NCI-H2196 (cell line): ENCODE data around the gene ROM1.
"Not testable (repeated sequence)": the region's sequence is repeated elsewhere in the genome, so short reads cannot be mapped to it uniquely, and the experiment has no call there.

Experiments
- DNase-seq: peaks from one replicate; lab custom pipeline; 2025; ENCODE audit not compliant: unreplicated experiment; lab: John Stamatoyannopoulos, UW

The ROM1 gene, protein sequence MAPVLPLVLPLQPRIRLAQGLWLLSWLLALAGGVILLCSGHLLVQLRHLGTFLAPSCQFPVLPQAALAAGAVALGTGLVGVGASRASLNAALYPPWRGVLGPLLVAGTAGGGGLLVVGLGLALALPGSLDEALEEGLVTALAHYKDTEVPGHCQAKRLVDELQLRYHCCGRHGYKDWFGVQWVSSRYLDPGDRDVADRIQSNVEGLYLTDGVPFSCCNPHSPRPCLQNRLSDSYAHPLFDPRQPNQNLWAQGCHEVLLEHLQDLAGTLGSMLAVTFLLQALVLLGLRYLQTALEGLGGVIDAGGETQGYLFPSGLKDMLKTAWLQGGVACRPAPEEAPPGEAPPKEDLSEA

DNA sequence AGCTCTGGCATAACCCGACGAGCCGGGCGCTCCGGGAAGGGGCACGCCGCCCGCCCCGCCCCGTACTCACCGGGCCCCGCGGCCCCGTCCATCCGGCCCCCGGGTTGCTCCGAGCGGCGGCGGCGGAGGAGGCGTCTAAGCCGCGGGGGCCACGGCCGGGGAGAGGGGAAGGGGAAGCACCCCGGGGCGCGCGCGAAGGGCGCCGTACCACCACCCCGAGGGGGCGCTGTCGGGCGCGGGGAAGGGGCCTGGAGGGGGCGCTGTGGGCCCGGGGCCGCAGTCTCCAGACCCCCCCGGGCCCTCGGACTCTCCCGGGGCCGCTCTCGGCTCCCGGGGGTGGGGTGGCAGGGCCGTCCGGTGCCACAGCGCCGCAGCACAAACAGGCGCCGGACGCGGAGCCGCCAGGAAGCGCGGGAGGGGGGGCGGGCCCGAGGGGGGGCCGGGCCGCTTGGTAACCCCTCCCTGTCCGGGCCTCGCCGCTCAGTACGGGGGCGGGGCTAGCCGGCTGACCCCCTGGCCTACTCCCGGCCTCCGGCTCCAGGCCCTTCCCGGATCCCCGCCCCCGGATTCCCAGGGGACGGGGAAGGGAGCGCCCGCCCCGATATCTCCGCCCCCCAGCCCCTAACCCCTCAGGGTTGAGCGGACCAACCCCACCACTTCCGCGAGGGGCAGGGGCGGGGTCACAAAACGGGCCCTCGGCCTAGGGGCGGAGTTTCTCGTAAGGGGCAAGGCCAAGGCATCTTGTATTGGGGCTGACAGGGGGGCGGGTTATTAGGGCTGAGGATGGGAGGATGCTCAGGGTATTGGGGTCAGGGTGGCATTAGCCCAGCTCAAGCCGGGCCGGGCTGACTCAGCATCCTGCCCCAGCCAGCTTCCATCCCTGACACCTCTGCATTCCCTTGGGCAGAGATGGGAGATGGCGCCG is at the start of gene ROM1, which contains the start of gene EML3:
TSS of gene ROM1 (plus strand) at position 892 of the 925 bp plus-strand sequence. CDS start at position 917, 25 bp downstream.
TSS of gene EML3 (minus strand) at position 410 of the 925 bp plus-strand sequence. CDS start at position 92, 318 bp downstream.
- DNase-seq = peak; percentile 92

DNA sequence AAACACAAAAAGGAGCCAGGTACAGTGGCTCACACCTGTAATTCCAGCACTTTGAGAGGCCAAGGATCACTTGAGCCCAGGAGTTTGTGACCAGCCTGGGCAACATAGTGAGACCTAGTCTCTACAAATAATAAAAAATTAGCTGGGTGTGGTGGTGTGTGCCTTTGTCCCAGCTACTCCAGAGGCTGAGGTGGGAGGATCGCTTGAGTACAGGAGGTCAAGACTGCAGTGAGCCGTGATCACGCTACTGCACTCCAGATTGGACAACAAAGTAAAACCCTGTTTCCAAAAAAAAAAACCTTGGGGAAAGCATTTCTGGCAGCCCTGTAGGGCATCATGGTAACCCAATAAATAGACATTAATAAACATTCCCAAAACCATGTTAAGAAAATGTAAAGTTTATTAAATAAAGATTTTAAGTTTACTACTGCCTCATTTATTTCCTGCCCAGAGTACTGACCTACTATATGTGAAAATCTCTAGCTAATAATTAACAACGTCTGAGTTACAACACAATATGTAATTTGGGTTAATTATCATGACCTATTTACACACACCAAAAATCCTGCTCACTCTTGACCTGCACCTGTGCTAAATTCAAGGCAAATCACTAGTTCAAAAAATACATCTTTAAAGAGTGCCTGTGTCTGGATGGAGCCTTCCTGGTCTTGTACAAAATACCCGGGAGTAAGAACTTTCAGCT is 47.8 kb upstream of the ROM1 start:
- DNase-seq = no peak

DNA sequence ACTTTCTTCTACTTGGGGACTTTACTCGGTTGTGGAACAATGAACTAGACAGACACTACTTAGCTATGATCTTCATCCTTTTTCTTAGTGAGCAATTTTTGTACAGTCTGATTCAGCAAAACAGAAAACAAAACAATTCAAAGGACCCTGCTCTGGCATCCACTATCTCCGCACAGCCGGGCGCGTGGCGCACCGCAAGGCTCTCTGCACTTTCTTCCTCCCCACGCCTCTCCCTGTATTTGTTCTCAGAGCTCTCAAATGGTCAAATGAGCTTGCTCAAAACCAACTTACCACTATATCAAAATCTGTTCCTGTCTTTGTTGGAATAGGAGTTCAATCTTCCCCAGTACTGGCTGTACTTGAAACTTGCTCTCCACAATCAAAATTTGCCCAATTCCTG is 46.8 kb upstream of the ROM1 start:
- no peak for DNase-seq

DNA sequence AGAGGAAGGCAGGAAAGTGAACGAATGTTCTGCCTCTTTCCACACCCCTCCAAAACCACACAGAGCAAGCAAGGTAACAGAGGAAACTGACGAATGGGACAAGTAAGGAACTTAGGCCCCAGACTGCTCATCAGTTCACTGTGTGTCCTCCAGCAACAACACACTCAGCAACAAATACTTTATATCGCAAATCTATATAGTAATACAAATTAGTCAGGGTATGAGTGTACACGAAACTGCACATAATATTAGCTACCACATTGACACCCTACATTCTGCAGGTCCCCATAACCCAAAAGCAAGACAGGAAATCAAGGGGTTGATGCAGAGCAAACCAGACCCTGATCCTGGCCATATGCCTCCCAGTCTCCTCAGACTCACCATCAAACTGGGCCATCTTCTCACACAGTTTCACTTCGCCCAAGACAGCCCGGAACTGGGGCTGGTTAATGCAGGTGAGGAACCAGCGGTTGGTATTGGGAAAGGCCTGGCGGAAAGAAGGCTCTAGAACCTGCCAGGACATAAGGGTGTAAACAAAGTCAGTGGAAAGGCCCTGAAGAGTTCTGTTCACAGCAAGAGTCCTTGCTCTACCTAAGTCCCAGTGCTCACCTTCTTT is 45.9 kb upstream of the ROM1 start:
- DNase-seq = no peak

DNA sequence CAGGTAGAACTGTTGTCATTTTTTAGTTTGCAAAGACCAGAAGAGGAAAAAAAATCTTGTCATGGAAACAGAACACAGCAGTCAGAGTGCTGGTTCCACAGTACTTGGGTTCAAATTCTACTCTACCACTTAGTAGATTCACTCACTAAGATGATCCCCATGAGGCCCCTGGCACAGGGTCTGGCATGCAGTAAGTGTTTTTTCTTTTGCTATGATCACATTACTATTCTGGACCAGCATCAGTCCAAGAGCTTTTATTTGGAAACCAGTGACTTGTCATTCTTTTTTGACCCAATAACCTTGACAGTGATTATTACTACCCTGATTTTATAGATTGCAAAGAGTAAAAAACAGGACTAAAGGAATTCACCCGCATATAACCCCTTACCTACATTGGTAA is 43.4 kb upstream of the ROM1 start:
- DNase-seq = no peak

DNA sequence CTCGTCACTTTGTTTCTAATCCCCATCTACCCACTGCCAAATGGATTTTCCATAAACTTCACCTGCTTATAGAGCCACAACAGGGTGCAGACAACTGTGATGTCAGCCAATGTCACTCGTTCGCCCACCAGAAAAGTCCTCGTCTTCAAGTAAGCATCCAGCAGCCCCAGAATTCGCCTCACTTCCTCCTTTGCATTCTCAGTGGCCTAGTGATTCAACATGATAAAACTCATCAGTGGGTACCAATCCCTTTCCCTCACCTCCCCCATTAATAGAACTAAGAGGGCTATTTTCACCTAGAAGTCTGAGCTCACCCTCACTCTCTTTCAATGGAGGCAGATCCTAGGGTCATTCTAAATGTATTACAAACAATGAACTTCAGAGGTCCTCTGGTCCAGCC is 42.2 kb upstream of the ROM1 start:
- not testable (repeated sequence) for DNase-seq

DNA sequence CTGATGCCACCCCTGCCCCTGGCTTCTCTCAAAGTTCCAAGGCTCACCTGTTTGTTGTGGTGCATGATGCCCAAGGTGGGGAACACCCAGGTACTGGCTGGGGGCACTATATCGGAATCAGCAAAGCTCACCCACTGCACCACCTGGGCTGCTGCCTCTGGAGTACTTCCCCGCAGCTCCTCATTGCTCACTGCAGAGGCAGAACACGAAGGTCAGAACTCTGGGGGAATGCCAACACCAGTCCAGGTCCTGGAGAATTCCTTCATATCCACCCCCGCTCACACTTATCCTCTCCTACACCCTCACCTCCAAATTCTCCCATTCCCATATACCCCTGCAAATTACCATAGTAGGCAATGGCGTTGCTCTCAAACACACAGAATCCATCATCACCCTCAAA is 41.6 kb upstream of the ROM1 start:
- DNase-seq = not testable (repeated sequence)

DNA sequence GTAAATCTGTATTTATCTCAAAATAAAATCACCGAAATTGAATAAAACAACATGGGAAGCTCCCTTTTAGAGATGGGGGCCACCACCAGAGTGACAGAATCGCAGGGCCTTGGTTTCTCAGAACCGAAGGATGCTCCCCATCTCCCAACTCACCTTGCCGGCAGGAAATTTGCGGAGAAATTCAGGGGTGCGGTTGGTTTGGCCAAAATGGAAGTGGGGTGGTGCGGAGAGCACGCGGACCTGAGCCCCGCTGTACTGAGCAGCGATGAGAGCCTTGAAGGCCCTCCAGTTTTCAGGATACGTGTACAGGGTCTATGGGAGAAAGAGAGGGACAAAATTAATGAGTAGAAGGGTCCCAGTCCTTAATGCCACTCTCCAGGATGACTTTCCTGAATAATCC is 40.6 kb upstream of the ROM1 start:
- DNase-seq = no peak

DNA sequence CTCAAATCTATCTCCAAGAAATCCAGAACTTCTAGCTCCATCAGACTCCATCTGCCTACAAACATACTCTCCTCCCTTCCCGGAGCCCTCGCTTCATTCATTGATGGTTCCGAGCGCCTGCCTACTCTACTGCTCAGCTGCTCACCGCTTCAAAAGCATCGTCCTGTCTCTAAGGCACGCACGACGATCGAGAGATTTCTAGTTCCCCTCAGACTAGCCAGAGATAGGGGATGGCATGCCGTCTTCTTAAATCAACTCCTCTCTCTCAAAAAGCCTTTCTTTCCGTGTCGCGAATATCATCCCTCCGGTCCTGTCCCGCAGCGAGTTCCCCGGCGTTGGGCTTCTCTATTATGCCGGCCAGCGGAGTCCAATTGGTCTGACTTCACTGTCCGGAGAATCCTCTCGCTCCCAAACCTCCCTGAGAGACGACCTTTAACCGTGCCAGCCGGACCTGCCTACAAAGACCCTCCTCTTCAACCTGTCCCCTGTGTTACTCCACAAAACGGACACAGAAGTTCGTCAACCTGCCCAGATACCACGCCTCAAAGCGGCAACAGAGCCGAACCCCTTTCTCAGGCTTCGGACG is 40.0 kb upstream of the ROM1 start:
- DNase-seq = no peak

DNA sequence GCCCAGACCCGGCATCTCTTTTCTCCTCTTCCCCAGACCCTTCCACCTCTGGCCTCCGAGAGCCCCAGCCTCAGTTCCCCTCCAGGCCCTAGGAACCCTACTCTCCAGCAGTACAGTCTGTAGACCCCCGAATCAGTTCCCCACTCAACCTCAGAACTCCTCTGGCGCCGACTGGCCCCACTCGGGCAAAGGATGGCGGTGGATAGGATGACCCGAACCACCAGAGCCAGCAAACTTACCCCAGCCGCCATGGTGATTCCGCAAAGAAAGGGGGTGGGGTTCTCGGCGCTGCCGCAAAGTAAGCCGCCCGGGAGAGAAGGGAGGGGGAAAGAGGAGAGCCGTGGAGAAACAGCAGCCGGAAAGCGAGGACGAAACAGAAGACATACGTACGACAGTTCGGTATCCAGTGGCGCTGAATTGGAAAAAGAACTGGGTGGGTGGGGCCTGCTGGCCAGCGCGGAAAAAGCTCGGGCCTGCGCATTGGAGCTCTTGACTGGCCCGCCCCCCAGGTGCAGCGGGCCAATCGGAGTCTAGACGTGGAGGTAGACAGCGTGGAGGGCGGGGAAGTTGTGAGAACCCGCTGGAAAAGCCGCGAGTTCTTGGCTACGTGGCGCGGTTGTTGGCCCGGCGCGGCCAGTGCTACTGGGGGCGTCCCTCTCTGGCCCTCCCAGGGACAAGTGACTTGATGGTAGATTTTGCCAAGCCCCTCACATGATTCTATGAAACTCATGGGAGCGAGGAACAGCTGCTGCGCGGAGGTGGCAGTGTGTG is 39.3 kb upstream of the ROM1 start, which contains the start of gene EEF1G:
TSS of gene EEF1G (minus strand) at position 300 of the 771 bp plus-strand sequence. CDS start at position 251, 49 bp downstream.
- peak; percentile 99 for DNase-seq

DNA sequence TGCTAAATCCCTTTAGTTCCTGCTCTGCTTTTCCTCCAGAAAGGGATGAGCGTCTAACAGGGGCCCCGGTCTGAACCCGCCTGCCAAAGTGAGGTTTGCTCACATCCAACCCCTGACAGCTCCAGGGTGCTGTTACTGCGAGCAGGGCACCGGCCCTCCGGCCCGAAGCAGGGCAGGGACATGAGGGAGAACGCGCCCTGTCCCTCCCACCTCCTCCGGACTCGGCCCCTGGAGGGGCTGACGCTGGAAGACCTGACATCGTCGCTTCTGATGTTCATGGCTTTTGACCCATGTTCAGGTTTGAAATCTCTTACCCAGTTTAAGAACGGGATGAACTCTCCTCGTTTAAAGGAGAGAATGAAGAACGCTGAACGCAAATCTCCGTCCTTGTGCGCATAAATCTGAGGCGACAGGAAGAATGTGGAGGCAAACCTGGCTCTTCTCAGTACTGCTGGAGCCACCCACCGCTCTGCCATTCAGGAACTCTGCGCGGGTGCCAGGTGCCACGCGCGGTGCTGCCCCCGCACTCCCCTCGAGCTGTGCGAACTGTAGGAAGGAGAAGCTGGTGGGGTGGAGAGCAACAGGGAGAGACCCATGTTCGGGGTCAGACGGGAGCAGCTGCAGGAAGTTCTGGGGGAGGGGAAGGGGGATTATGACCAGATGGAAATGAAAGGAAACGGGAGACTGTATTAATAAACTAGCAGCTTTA is 38.5 kb upstream of the ROM1 start:
- peak; percentile 18 for DNase-seq

DNA sequence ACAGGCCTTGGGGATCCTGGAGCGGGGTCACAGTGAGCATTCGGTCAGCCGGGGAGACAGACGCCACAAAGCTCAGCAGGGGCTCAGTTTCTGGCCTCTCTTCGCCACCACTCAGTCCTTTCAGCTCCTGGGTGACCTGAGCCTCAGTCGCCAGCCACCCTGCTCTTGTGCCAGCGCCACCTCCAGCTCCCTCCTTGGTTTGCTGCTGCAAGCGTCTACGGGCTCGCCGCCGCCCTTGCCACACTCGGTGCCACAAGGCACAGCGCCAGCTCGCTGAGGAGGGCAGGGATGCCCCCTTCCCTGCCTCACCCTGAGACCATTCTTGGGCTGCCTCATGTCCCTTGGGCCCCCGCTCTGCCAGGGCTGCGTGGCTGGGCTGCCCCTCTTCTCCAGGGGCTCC is 37.9 kb upstream of the ROM1 start:
- DNase-seq = no peak

DNA sequence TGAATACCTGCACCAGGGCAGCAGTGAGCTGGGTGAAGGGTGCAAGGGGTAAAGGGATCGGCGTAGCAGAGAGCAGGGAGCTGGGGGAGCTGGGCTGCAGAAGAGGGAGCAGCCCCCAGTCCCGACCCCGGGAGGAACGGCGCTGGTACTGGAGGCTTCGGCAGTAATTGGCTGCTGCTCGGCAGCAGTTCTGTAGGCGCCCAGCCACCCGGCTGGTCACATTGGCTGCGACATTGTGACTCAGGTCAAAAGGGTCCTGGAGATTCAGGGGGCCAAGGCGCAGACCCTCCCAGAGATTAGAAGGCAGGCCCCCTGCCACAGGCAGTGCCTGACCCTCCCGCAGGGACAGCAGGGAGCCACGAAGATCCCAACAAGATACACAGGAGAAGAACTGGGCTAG is 37.2 kb upstream of the ROM1 start:
- DNase-seq = no peak

DNA sequence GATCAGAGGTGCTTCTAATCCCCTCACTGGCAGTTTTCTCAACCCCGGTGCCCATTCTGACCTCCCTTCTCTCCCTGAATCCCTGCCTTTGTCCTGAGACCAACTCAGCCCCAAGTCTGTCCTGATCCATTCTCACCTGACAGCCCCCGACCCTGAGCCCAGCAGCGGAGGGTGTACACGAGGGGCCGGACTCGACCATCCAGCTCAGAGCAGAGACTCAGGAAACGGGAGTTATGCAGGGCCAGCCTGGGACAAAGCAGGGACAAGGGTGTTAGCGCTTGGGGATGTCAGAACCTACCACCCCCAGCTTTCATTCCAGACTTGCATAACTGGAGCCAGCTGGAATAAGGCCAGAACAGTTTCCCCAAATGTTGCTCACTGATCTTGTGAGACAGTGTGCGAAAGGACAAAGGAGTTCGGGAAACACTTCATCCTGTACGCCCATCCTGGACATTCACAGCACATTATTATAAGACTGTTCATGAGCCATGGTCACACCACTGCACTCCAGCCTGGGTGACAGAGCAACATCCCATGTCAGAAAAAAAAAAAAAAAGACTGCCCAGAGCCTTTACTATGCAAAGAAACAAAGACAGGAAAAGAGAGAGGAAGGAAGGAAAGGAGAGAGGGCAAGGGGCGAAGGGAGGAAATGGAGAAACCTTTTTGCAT is 35.9 kb upstream of the ROM1 start:
- DNase-seq = no peak

DNA sequence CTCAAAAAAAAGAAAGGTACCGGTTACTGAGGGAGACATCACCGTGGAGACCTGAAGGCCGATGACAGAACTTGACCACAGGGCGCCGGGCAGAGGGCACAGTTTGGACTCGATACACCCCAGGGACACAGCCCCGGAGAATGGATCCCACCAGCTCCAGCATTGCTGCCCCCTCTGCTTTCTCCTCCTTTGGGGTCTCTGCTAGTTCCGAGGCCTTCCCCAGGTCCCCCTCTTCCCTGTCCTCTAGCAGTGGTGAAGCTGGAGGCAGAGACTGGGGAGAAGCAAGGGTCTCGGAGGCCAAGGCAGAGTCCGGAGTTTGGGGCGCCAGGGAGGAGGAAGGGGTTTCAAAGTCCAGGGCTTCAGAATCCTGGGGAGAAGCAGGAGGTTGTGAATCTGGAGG is 34.5 kb upstream of the ROM1 start:
- no peak for DNase-seq

DNA sequence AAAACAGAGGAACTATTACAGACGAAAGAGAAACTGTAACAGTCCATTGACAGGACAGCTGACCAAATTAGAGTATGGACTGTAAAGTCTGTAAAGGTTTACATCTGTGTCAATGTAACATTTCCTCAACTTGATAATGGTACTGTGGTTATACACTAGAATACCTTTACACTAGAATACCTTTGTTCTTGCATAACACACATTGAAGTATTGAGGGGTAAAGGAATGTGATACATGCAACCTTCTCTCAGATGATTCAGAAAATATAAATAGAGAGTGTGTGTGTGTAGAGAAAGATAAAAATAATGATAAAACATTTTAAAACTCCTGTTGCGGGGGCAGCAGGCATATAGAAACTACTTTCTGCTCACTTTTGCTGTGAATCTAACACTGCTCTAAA is 33.8 kb upstream of the ROM1 start:
- DNase-seq = no peak

DNA sequence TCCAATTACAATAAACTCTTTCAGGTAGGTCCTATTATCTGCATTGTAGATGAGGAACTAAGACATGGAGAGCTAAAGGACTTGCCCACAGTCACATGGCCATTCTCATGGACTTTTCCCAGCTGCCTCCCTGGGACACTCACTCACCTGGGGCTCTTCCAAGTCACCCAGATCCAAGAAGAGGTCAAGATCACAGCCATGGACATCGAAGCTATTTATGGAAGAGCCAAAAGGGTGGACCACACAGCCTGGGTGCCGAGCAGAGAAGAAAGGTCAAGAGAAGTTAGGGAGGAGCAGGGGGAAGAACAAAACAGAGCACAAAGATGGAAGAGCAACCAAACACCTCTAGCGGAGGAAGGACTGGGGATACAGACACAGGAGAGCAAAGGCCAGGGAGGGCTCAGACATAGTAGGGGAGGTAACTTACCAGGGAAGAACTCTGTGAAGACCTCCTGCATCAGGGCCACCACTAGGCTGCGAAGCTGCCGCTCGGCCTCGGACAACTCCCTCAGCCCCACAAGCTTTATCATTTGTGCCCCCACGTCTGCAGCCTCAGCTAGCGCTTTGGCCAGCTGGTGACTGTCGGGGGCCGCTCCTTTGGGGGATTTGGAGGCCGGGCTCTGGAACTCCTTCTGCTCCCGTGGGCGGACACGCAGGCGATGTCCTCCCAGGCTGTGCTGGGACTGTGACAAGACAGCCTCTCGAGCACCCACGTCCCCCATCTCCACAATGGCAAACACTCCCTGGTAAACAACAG is 31.9 kb upstream of the ROM1 start:
- no peak for DNase-seq

DNA sequence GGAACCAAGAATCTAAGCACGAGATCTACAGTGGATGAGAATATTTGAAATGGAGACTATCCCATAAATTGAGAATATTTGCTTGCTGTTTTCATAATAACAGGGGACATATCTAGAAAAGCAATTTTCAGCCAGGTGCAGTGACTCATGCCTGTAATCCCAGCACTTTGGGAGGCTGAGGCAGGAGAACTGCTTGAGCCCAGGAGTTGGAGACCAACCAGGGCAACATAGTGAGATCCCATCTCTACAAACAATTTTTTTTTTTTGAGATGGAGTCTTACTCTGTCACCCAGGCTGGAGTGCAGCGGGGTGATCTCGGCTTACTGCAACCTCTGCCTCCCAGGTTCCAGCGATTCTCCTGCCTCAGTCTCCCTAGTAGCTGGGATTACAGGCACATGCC is 31.3 kb upstream of the ROM1 start:
- not testable (repeated sequence) for DNase-seq
